Kidney (tissue), 14 donors: Measurements from ENCODE around the gene GRM2. TPM values are rescaled to one million over a fixed set of nuclear protein-coding genes. Genes with fewer than 3 reads are reported as not detected.

Experiments
- DNase-seq, 5 donors: peaks; one replicate each; pipeline ENCODE4 v3.0.0-alpha.2; 2013 to 2020
- FAIRE-seq: peaks from 2 replicates; lab custom pipeline; 2012; peaks lifted over from hg19 to GRCh38; lab: Jason Lieb, UNC
- H3K27ac ChIP-seq, 2 donors: one replicate each; pipeline ENCODE4 v1.7.0; 2013; ENCODE audit warnings: low read depth in 2 of 2, low read length in 2 of 2, inconsistent platforms in 1 of 2
- H3K27me3 ChIP-seq: one replicate; pipeline ENCODE4 v1.7.1; 2013; ENCODE audit warnings: low read length, inconsistent platforms; ENCODE audit not compliant: control insufficient read depth, insufficient read depth
- H3K36me3 ChIP-seq, 3 donors: one replicate each; pipeline versions ENCODE4 v1.7.0 to v1.7.1; 2013; ENCODE audit warnings: low read length in 3 of 3, control low read depth in 1 of 3, inconsistent platforms in 1 of 3; ENCODE audit not compliant: insufficient read depth in 3 of 3, control insufficient read depth in 2 of 3
- H3K4me1 ChIP-seq, 3 donors: one replicate each; pipeline versions ENCODE4 v1.7.0 to v1.7.1; 2013; ENCODE audit warnings: low read length in 3 of 3, inconsistent platforms in 1 of 3, low read depth in 1 of 3; ENCODE audit not compliant: control insufficient read depth in 2 of 3, insufficient read depth in 2 of 3
- H3K4me3 ChIP-seq, 3 donors: one replicate each; pipeline versions ENCODE4 v1.7.0 to v1.8.1; 2013; ENCODE audit warnings: low read length in 3 of 3, control low read depth in 1 of 3, inconsistent platforms in 1 of 3
- H3K9ac ChIP-seq, 3 donors: one replicate each; pipeline versions ENCODE4 v1.7.0 to v1.7.1; 2013; ENCODE audit warnings: low read length in 3 of 3, control low read depth in 1 of 3, inconsistent platforms in 1 of 3
- H3K9me3 ChIP-seq, 3 donors: one replicate each; pipeline versions ENCODE4 v1.7.0 to v1.7.1; 2013; ENCODE audit warnings: low read length in 3 of 3, control low read depth in 1 of 3, inconsistent platforms in 1 of 3; ENCODE audit not compliant: control insufficient read depth in 2 of 3, insufficient read depth in 1 of 3
- intact Hi-C: fragments of 100-400 bp; cut with DNase I; formaldehyde crosslinking; loops from one replicate; pipeline ENCODE4 v1.11.1; 2022
- polyA plus RNA-seq: library from polyadenylated mRNA; stranded (reverse); fragments of 350-450 nt; fragmentation: Illumina TruSeq; extraction: RNeasy Lipid Tissue Mini Kit (QIAGEN cat#74804); gene quantifications from one replicate; pipeline ENCODE4 v1.2.3, GENCODE V29; 2014; ENCODE audit warnings: low read depth, low replicate concordance; ENCODE audit not compliant: insufficient read depth
- total RNA-seq: library from RNA; stranded (reverse); fragmentation: NEBNext Ultra II Directional; extraction: Animal tissue kit (Norgen Biotek cat#: 25700); gene quantifications from one replicate; pipeline ENCODE4 v1.2.1, GENCODE V29; 2021
- TF ChIP-seq, protein P1 (sequence below): IDR thresholded peaks from 3 replicates; pipeline ENCODE4 v1.5.1; 2012; ENCODE audit warnings: mild to moderate bottlenecking, moderate library complexity, borderline replicate concordance; ENCODE audit not compliant: insufficient read depth; ENCODE audit errors: extremely low read depth
- donor health status: control.
- donor health status: control.
- donor health status: control.
- donor health status: control.
- donor health status: control.
- donor health status: DM: yes; HTN: yes; CAD: no.
- donor health status: Normal renal cell carcinoma (clear cell type).

Gene GRM2
- total and polyA plus RNA-seq, 2 donors from 2014 or later, result 0.57 TPM; not detected in 1

DNA sequence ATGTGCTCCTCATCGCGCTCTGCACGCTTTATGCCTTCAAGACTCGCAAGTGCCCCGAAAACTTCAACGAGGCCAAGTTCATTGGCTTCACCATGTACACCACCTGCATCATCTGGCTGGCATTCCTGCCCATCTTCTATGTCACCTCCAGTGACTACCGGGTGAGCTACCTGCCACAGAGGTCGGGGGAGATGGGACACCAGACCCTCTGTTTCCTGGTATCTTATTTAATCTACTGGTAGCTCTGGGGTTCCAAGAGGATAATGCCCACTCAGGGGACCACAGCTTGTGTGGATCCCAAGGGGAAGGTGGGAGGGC is 9.1 kb downstream of the GRM2 start:
- FAIRE-seq, result no peak

DNA sequence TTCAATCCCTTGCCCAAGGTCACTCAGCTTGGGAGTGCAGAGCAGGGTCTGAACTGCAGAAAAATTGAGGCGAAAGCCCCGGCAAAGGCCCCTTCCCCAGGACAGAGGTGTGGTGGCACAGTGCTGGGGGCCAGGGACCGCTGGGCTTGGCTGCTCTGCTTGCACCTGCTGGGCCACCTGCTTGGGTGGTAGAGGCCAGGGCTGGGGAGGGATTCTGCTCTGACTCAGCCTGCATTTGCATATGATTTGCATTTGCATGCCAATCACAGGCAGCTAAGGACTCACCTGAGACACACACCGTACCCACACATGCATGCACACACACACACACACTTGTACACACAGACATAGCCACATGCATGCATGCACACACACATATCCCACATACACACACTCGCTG is 9.9 kb downstream of the GRM2 start:
- TF ChIP-seq, protein P1, sequence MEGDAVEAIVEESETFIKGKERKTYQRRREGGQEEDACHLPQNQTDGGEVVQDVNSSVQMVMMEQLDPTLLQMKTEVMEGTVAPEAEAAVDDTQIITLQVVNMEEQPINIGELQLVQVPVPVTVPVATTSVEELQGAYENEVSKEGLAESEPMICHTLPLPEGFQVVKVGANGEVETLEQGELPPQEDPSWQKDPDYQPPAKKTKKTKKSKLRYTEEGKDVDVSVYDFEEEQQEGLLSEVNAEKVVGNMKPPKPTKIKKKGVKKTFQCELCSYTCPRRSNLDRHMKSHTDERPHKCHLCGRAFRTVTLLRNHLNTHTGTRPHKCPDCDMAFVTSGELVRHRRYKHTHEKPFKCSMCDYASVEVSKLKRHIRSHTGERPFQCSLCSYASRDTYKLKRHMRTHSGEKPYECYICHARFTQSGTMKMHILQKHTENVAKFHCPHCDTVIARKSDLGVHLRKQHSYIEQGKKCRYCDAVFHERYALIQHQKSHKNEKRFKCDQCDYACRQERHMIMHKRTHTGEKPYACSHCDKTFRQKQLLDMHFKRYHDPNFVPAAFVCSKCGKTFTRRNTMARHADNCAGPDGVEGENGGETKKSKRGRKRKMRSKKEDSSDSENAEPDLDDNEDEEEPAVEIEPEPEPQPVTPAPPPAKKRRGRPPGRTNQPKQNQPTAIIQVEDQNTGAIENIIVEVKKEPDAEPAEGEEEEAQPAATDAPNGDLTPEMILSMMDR, result no peak
- Histone ChIP-seq H3K27ac (no peak overlapping the region), H3K4me1 (no peaks in the 10 kb centered on the region), H3K9ac (no peak overlapping the region), H3K4me3 (no peak overlapping the region), H3K27me3 (no peaks in the 10 kb centered on the region), H3K36me3 (no peaks in the 10 kb centered on the region), H3K9me3 (no peaks in the 10 kb centered on the region)
- FAIRE-seq (no peak), DNase-seq (no peak)
- intact Hi-C loops, result no loop called here

More for the DNA sequence above, 9.1 kb downstream of the GRM2 start:
- H3K4me3 ChIP-seq, result no peak overlapping the region
- no peaks in the 10 kb centered on the region for H3K27me3 ChIP-seq
- no peak for DNase-seq
- no peaks in the 10 kb centered on the region for H3K9me3 ChIP-seq
- no peak overlapping the region for H3K9ac ChIP-seq
- intact Hi-C loops, result no loop called here
- no peak overlapping the region for H3K27ac ChIP-seq
- no peaks in the 10 kb centered on the region for H3K4me1 ChIP-seq
- no peaks in the 10 kb centered on the region for H3K36me3 ChIP-seq
- TF ChIP-seq, protein P1, result no peak

DNA sequence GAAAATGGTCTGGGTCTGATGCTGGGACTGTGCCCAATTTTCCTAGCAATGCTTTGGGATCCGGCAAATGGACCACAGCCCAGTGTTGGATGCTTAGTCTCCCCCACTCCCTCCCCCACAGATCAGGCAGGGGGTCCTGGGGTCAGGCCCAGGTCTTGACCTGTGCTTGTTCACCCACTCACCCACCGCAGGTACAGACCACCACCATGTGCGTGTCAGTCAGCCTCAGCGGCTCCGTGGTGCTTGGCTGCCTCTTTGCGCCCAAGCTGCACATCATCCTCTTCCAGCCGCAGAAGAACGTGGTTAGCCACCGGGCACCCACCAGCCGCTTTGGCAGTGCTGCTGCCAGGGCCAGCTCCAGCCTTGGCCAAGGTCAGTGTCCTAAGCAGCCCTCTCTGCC is 10.6 kb downstream of the GRM2 start:
- Histone ChIP-seq H3K27me3 (no peaks in the 10 kb centered on the region), H3K4me1 (no peaks in the 10 kb centered on the region), H3K9me3 (no peaks in the 10 kb centered on the region), H3K36me3 (no peaks in the 10 kb centered on the region), H3K27ac (no peak overlapping the region), H3K4me3 (no peak overlapping the region), H3K9ac (no peak overlapping the region)
- intact Hi-C loops, result no loop called here
- TF ChIP-seq, protein P1, result no peak
- no peak for DNase-seq
- no peak for FAIRE-seq

DNA sequence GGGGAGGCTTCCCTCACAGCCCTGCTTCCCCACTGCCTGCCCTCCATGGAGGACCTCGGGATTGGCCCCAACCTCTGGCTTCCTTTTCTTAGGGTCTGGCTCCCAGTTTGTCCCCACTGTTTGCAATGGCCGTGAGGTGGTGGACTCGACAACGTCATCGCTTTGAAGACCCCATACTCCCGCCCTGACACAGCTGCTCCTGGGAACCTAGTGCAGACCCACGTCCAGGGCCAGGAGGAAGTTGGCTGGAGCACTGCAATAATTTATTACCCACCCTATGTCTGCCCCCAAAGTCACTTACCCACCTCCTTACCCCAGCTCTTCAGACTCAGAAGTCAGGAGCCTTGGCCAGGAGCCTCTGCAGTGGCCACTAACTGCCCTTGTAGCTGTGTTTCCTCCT is 11.1 kb downstream of the GRM2 start:
- H3K9ac ChIP-seq, result no peak overlapping the region
- intact Hi-C loops, result no loop called here
- no peak overlapping the region for H3K4me3 ChIP-seq
- no peaks in the 10 kb centered on the region for H3K9me3 ChIP-seq
- DNase-seq (no peak), FAIRE-seq (no peak)
- H3K27me3 ChIP-seq, result no peaks in the 10 kb centered on the region
- TF ChIP-seq, protein P1, result no peak
- H3K27ac ChIP-seq, result no peak overlapping the region
- H3K36me3 ChIP-seq, result no peaks in the 10 kb centered on the region
- H3K4me1 ChIP-seq, result no peaks in the 10 kb centered on the region
